IMR-90 (cell line): Measurements from ENCODE around the gene TES. TPM values are rescaled to one million over a fixed set of nuclear protein-coding genes. Genes with fewer than 3 reads are reported as not detected.

Source experiments
- ATAC-seq: fragments of 200-7000 bp; cut with Tn5 transposase; 2 replicates; pipeline ENCODE4 v1.9.1; 2020; ENCODE audit warnings: low read depth, mild to moderate bottlenecking, moderate library complexity
- BruUV-seq: library from RNA; stranded (reverse); fragments of 400-500 nt; replicated peaks from 2 replicates; lab custom pipeline; 2021; lab: Mats Ljungman, UMichigan
- CTCF ChIA-PET: fragments of 300-600 bp; formaldehyde crosslinking; extraction: SDS; loops from one replicate; lab custom pipeline; 2021; ENCODE audit warnings: antibody characterized with exemption; lab: Yijun Ruan, JAX
- POLR2A ChIA-PET: fragments of 300-600 bp; sonication (Branson Sonifier 250); formaldehyde crosslinking; loops from one replicate; lab custom pipeline; 2022; ENCODE audit warnings: antibody characterized with exemption; ENCODE audit not compliant: unreplicated experiment; lab: Charles Lee
- DNase-seq: peaks from one replicate; pipeline ENCODE4 v3.0.0; 2013
- H2AFZ ChIP-seq: replicated peaks from 2 replicates; pipeline ENCODE3; 2013; ENCODE audit warnings: low read length, mild to moderate bottlenecking; ENCODE audit not compliant: poor library complexity
- H2AK5ac ChIP-seq: 2 replicates; pipeline ENCODE4 v1.6.1; 2013; ENCODE audit warnings: low read depth, low read length, inconsistent platforms
- H2AK9ac ChIP-seq: replicated peaks from 2 replicates; pipeline ENCODE3; 2013; ENCODE audit warnings: mild to moderate bottlenecking, low read depth, low read length, moderate library complexity; ENCODE audit not compliant: poor library complexity
- H2BK120ac ChIP-seq: 2 replicates; pipeline ENCODE4 v1.6.1; 2013; ENCODE audit warnings: low read depth, low read length, inconsistent platforms
- H2BK15ac ChIP-seq: 3 replicates; pipeline ENCODE4 v1.6.1; 2013; ENCODE audit warnings: low read depth, low read length, inconsistent platforms
- H2BK20ac ChIP-seq: 2 replicates; pipeline ENCODE4 v1.6.1; 2013; ENCODE audit warnings: low read depth, mild to moderate bottlenecking, inconsistent platforms, low read length, moderate library complexity
- H2BK5ac ChIP-seq: 2 replicates; pipeline ENCODE4 v1.6.1; 2013; ENCODE audit warnings: mild to moderate bottlenecking, low read depth, low read length, inconsistent platforms; ENCODE audit not compliant: poor library complexity, severe bottlenecking
- H3K14ac ChIP-seq: replicated peaks from 2 replicates; pipeline ENCODE4 v1.6.1; 2013; ENCODE audit warnings: low read depth, low read length, inconsistent platforms
- H3K18ac ChIP-seq: 2 replicates; pipeline ENCODE4 v1.6.1; 2013; ENCODE audit warnings: low read depth, low read length, control low read depth
- H3K23ac ChIP-seq: 2 replicates; pipeline ENCODE4 v1.6.1; 2013; ENCODE audit warnings: low read depth, low read length, inconsistent platforms
- H3K27ac ChIP-seq: 2 replicates; pipeline ENCODE4 v1.5.1; 2013; ENCODE audit warnings: mild to moderate bottlenecking, control low read depth, low read length; ENCODE audit not compliant: insufficient read depth
- H3K27me3 ChIP-seq: 2 replicates; pipeline ENCODE4 v1.6.1; 2013; ENCODE audit warnings: low read length; ENCODE audit not compliant: control insufficient read depth, insufficient read depth
- H3K36me3 ChIP-seq: 2 replicates; pipeline ENCODE4 v1.6.1; 2013; ENCODE audit warnings: low read length, mixed read lengths; ENCODE audit not compliant: control insufficient read depth, insufficient read depth
- H3K4ac ChIP-seq: 2 replicates; pipeline ENCODE4 v1.6.1; 2013; ENCODE audit warnings: low read depth, low read length, inconsistent platforms
- H3K4me1 ChIP-seq: 2 replicates; pipeline ENCODE4 v1.6.1; 2013; ENCODE audit warnings: low read length, mixed read lengths; ENCODE audit not compliant: control insufficient read depth, insufficient read depth
- H3K4me2 ChIP-seq: 2 replicates; pipeline ENCODE4 v1.6.1; 2013; ENCODE audit warnings: low read depth, mild to moderate bottlenecking, control low read depth, low read length, moderate library complexity
- H3K4me3 ChIP-seq: 2 replicates; pipeline ENCODE4 v1.5.1; 2013; ENCODE audit warnings: low read depth, mild to moderate bottlenecking, control low read depth, low read length, moderate library complexity; ENCODE audit not compliant: insufficient read depth
- H3K56ac ChIP-seq: 2 replicates; pipeline ENCODE4 v1.6.1; 2013; ENCODE audit warnings: low read length, inconsistent platforms; ENCODE audit not compliant: insufficient read depth; ENCODE audit errors: extremely low read depth
- H3K79me1 ChIP-seq, 2 experiments: 2 replicates each; pipeline ENCODE4 v1.6.1; 2013; ENCODE audit warnings: low read length in 2 of 2, inconsistent platforms in 1 of 2, low read depth in 1 of 2
- H3K9ac ChIP-seq: 2 replicates; pipeline ENCODE4 v1.6.1; 2013; ENCODE audit warnings: low read depth, low read length, control low read depth
- H3K9me1 ChIP-seq: 2 replicates; pipeline ENCODE4 v1.6.1; 2013; ENCODE audit warnings: low read length, inconsistent platforms; ENCODE audit not compliant: insufficient read depth
- H3K9me3 ChIP-seq: 2 replicates; pipeline ENCODE4 v1.6.1; 2013; ENCODE audit warnings: low read length; ENCODE audit not compliant: control insufficient read depth, insufficient read depth
- H4K20me1 ChIP-seq: 2 replicates; pipeline ENCODE4 v1.6.1; 2013; ENCODE audit warnings: low read length, inconsistent platforms; ENCODE audit not compliant: insufficient read depth
- H4K5ac ChIP-seq: 2 replicates; pipeline ENCODE4 v1.6.1; 2013; ENCODE audit warnings: mild to moderate bottlenecking, low read depth, low read length, control low read depth
- H4K8ac ChIP-seq, 2 experiments: 2 replicates each; pipeline ENCODE4 v1.6.1; 2013; ENCODE audit warnings: low read depth in 2 of 2, low read length in 2 of 2, control low read depth in 1 of 2, inconsistent platforms in 1 of 2
- H4K91ac ChIP-seq: 2 replicates; pipeline ENCODE4 v1.6.1; 2013; ENCODE audit warnings: low read depth, low read length, inconsistent platforms; ENCODE audit not compliant: insufficient read depth
- CEBPB ChIP-seq: IDR thresholded peaks from 2 replicates; pipeline ENCODE4 v1.6.1; 2012; ENCODE audit warnings: low read depth, low read length, improper control_type of control experiment
- USF2 ChIP-seq: fragments of 150-350 bp; IDR thresholded peaks from 2 replicates; pipeline ENCODE4 v1.6.1; 2017; ENCODE audit warnings: mild to moderate bottlenecking, antibody characterized with exemption, low read length, low read depth
- WGBS, 2 experiments: methylation state at CpG; one replicate each; pipeline versions ENCODE4 v1.1.5 to v1.1.7; 2013; ENCODE audit warnings: missing lambda C conversion rate in 2 of 2; ENCODE audit not compliant: insufficient read length in 1 of 2; ENCODE audit errors: extremely low coverage in 2 of 2; 5-methylcytosine and 5-hydroxymethylcytosine counted together
- dilution Hi-C: fragments of 300-500 bp; cut with HindIII; formaldehyde crosslinking; loops from one replicate; pipeline ENCODE4 v1.14.3; 2018; ENCODE audit warnings: low sequenced_read_pairs; ENCODE audit not compliant: unreplicated experiment
- in situ Hi-C: fragments of 300-500 bp; cut with MboI; formaldehyde crosslinking; loops from 3 replicates; pipeline ENCODE4 v1.14.3; 2019; ENCODE audit warnings: low sequenced_read_pairs, inconsistent platforms, mixed read lengths
- intact Hi-C: fragments of 100-400 bp; cut with micrococcal nuclease; formaldehyde crosslinking; loops from 2 replicates; pipeline ENCODE4 v1.10.0; 2022
- polyA plus RNA-seq, 3 experiments: library from polyadenylated mRNA; depleted of rRNA; stranded (reverse); fragments of >200 nt; gene quantifications; 2 replicates each; pipeline ENCODE4 v1.2.3, GENCODE V29; 2012; ENCODE audit warnings: low replicate concordance in 1 of 3
- total RNA-seq: library from RNA; depleted of rRNA; stranded (reverse); fragments of >200 nt; gene quantifications from 2 replicates; pipeline ENCODE4 v1.2.3, GENCODE V29; 2012

The TES gene
- total and polyA plus RNA-seq, 2 of the 4 experiments (the other 2 are of a cell fraction), result 54.0 to 83.3 TPM

DNA sequence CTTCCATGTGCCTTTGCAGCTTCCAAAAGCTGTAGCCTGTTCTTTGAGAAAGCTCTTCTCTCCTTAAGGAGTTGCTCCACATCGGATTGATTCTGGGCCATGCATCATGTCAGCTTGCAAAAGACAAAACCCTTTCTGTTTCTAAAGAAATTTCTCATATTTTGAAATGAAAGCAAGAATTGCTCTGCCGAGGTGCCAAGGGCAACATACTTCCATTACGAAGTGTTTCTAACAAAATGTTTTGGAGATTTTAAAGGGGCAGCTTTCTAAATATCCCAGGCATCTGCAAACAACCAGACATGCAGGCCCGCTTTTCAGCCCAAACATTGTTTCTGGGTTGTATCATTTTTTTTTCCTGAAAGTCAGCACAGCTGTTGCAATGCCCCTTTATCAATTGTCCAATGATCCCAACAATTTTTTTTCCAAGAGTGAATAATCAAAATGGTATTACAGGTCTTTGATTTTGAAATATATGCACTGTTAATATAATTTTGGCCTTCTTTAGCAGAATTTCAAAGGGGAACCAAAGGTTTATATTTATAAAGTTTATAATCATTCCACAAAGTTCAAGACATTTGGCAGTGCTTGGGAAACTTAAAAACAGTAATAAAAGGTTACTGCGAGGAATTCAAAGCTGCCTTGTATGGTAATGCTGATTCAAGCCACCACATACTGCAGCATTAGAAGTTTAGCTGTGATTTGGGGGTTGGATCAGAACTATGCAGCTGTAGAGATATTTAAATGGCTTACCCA lies 61.0 kb downstream of the TES start:
- peak overlapping the region; percentile 92 for H3K4me2 ChIP-seq
- H2AK9ac ChIP-seq, result peak overlapping the region; percentile 21
- H3K14ac ChIP-seq, result peak overlapping the region; percentile 84
- intact Hi-C loops, result loop anchor here (2.0 to 5.0 kb wide), 5 partner anchors 45 to 253 kb away; partner anchors contain the start of gene CAV1
- H2BK5ac ChIP-seq, result peak overlapping the region; percentile 100
- H2BK15ac ChIP-seq, result peak overlapping the region; percentile 93
- peaks cover 17% of the 10 kb centered on the region for H3K4me1 ChIP-seq
- no peaks in the 10 kb centered on the region for H3K9me3 ChIP-seq
- in situ Hi-C loops, result no loop called here
- peak overlapping the region; percentile 87 for H3K9ac ChIP-seq
- TF ChIP-seq USF2 (no peak), CEBPB (peak; percentile 23; the same call in 1 of the 2 replicates)
- H3K56ac ChIP-seq, result peak overlapping the region; percentile 98
- peak overlapping the region; percentile 95 for H2BK120ac ChIP-seq
- peak; percentile 85 for DNase-seq
- peaks cover 15 to 25% of the 10 kb centered on the region in 2 experiments; a peak in 3 of 4 replicates for H3K79me1 ChIP-seq
- no CpG with 5 or more reads among the region's 5 CpGs for WGBS, 2 experiments
- peak overlapping the region; percentile 95 for H4K91ac ChIP-seq
- no peak overlapping the region for H2AFZ ChIP-seq
- H3K27ac ChIP-seq, result peak overlapping the region; percentile 99
- H2AK5ac ChIP-seq, result peak overlapping the region; percentile 79
- dilution Hi-C loops, result loop anchor here (25.0 kb wide), 1 partner anchor 241 kb away; no protein-coding TSS in a partner anchor
- H3K27me3 ChIP-seq, result no peaks in the 10 kb centered on the region
- peak overlapping the region; percentile 46; the same call in 1 of the 2 replicates for H4K5ac ChIP-seq
- BruUV-seq, result no TSS peak
- CTCF ChIA-PET, result interaction anchor here (0.6 to 1.4 kb wide), 7 partner anchors 11 to 410 kb away, joined by 3 to 5 read pairs (median 4); no protein-coding TSS in a partner anchor
- H2BK20ac ChIP-seq, result peak overlapping the region; percentile 95
- H3K23ac ChIP-seq, result peak overlapping the region; percentile 93
- POLR2A ChIA-PET, result interaction anchor here (0.7 to 1.8 kb wide), 5 partner anchors 17 to 292 kb away, joined by 4 to 6 read pairs (median 5); partner anchors contain the start of gene CAV2
- peak; percentile 76 for ATAC-seq
- peaks cover 19% of the 10 kb centered on the region for H3K9me1 ChIP-seq
- H3K36me3 ChIP-seq, result no peaks in the 10 kb centered on the region
- H4K8ac ChIP-seq, result peak overlapping the region; percentile 79 to 82
- peak overlapping the region; percentile 95 for H3K4ac ChIP-seq
- peak overlapping the region; percentile 100 for H3K18ac ChIP-seq
- peak overlapping the region; percentile 10; the same call in 1 of the 2 replicates for H3K4me3 ChIP-seq
- H4K20me1 ChIP-seq, result peaks cover 4% of the 10 kb centered on the region; the same call in 1 of the 2 replicates
